GM12891 (cell line): ENCODE measurements around the gene DCP1A.

Experiments
- POLR2A ChIP-seq: IDR thresholded peaks from 2 replicates; pipeline ENCODE4 v1.6.1; 2011; ENCODE audit warnings: low read depth, low read length, control low read depth
- POU2F2 ChIP-seq: IDR thresholded peaks from 2 replicates; pipeline ENCODE4 v1.6.1; 2011; ENCODE audit warnings: low read depth, mild to moderate bottlenecking, control low read depth, low read length, moderate library complexity
- SPI1 ChIP-seq: IDR thresholded peaks from 2 replicates; pipeline ENCODE4 v1.6.1; 2011; ENCODE audit warnings: low read depth, low read length, control low read depth
- TAF1 ChIP-seq: IDR thresholded peaks from 2 replicates; pipeline ENCODE4 v1.6.1; 2011; ENCODE audit warnings: low read depth, low read length, control low read depth

GRCh38 chr3:53353202-53353601 lies 5.9 kb upstream of the DCP1A start:
- TF ChIP-seq POLR2A (no peak), TAF1 (no peak), SPI1 (no peak), POU2F2 (no peak)
